ENCODE results near the gene TNC.

The TNC gene

GRCh38 chr9:115158661-115159481 lies 40.9 kb upstream of the TNC start:
- no peak overlapping the region for H3K4me3 ChIP-seq (ENCODE audit: low read depth, low read length)
- no peak for DNase-seq (ENCODE audit: low read depth)
- no peak for TF ChIP-seq CTCF (conservative IDR thresholded peaks at IDR 0.05; ENCODE audit: low read depth, low read length)

- no peak for TF ChIP-seq CTCF (conservative IDR thresholded peaks at IDR 0.05; ENCODE audit: low read depth, low read length)
- peak; percentile 83 for DNase-seq (ENCODE audit: low read depth)
- no peak overlapping the region for H3K4me3 ChIP-seq (ENCODE audit: low read depth, low read length)
Measured at GRCh38 chr9:115157245-115157674, 39.3 kb upstream of the TNC start.

- H3K4me3 ChIP-seq (ENCODE audit: low read depth, low read length): no peak overlapping the region
- no peak for DNase-seq (ENCODE audit: low read depth)
- no peak for TF ChIP-seq CTCF (conservative IDR thresholded peaks at IDR 0.05; ENCODE audit: low read depth, low read length)
Measured at GRCh38 chr9:115155037-115155436, 37.1 kb upstream of the TNC start.

DNA sequence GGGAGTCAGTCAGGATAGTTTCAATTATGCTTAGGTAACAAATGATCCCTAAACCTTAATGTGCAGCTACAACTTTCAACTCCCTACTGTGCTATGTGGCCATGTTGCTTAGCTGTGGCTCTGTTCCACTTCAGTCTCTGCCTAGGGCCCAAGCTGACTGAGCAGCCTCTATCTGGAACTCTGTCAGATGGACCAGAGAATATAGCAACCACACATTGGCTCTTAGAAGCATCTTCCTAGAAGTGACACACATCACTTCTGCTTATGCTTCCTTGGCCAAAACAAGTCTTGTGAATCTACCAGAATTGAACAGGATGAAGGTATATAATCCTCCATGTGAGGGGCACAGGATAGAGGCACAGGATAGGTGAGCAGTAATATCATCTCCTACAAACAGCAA lies 36.7 kb upstream of the TNC start:
- H3K4me3 ChIP-seq (ENCODE audit: low read depth, low read length): no peak overlapping the region
- no peak for DNase-seq (ENCODE audit: low read depth)
- no peak for TF ChIP-seq CTCF (conservative IDR thresholded peaks at IDR 0.05; ENCODE audit: low read depth, low read length)

DNA sequence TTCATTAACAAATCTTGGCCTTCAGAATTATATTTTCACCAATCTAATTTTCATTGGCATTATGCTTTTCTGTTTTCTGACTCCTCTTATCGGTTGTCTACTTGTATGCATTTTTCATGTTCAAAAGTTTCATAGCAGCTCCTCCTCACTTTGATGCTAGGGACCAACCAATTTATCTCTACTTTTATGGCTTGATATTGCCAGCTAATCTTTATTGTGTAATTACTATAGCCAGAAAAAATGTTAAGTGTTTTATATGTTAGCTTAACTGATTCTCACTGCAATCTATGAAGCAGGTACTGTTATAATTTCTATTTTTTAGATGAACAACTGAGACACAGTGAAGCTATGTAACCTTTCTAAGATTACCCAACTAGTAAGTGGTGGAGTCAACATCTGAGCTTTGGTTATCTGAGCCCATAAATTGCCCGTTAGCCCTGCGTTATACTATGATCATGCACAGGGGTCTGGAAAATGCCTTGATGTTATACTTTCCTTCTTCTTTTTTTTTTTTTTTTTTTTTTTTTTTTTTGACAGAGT lies 34.4 kb upstream of the TNC start:
- no peak for DNase-seq (ENCODE audit: low read depth)
- H3K4me3 ChIP-seq (ENCODE audit: low read depth, low read length): no peak overlapping the region
- TF ChIP-seq CTCF (conservative IDR thresholded peaks at IDR 0.05; ENCODE audit: low read depth, low read length): no peak

DNA sequence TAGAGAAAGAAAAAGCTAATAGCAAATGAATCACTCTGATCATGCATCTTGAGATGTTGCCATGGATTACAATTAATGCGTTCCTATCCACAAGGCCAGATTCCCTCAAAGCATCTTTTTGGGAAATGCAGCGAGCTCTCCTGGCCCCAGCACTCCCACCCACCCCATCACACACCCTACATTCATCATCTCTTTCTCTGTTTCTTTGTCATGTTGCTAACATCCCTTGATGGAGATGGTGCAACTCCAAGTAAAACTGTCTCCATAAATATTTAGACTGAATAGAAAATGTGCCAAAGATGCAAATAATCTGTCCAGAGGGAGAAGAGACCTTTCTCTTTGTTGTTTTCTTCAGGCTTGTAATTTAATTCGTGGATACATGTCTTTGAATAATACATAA lies 30.8 kb upstream of the TNC start:
- no peak overlapping the region for H3K4me3 ChIP-seq (ENCODE audit: low read depth, low read length)
- no peak for DNase-seq (ENCODE audit: low read depth)
- TF ChIP-seq CTCF (conservative IDR thresholded peaks at IDR 0.05; ENCODE audit: low read depth, low read length): no peak

- peak; percentile 75 for DNase-seq (ENCODE audit: low read depth)
- TF ChIP-seq CTCF (conservative IDR thresholded peaks at IDR 0.05; ENCODE audit: low read depth, low read length): no peak
- no peak overlapping the region for H3K4me3 ChIP-seq (ENCODE audit: low read depth, low read length)
Measured at GRCh38 chr9:115146581-115147021, 28.6 kb upstream of the TNC start.

Measured in choroid plexus epithelial cell (primary cell).